HepG2 (cell line): Measurements from ENCODE around the gene CELF5. TPM values are rescaled to one million over a fixed set of nuclear protein-coding genes. Genes with fewer than 3 reads are reported as not detected.

Source experiments
- AFF4 ChIP-seq: sonication (generic); formaldehyde crosslinking; IDR thresholded peaks from 2 replicates; pipeline ENCODE4 v1.4.0; 2020; ENCODE audit warnings: missing genetic modification reagents
- ARID2 ChIP-seq: sonication (generic); formaldehyde crosslinking; IDR thresholded peaks from 2 replicates; pipeline ENCODE4 v1.8.1; 2022; ENCODE audit warnings: mild to moderate bottlenecking, missing genetic modification reagents, borderline replicate concordance
- CENPX ChIP-seq: sonication (generic); formaldehyde crosslinking; IDR thresholded peaks from 2 replicates; pipeline ENCODE4 v1.9.0; 2021; ENCODE audit warnings: mild to moderate bottlenecking, missing genetic modification reagents, moderate library complexity
- NR1H2 ChIP-seq: sonication (generic); formaldehyde crosslinking; IDR thresholded peaks from 2 replicates; pipeline ENCODE4 v1.8.1; 2022; ENCODE audit warnings: low read depth, missing genetic modification reagents, borderline replicate concordance
- PCBP2 ChIP-seq: fragments of 200-400 bp; formaldehyde crosslinking; optimal IDR thresholded peaks from 2 replicates; pipeline ENCODE3; 2018; ENCODE audit warnings: low read length, low read depth; ENCODE audit not compliant: poor library complexity, severe bottlenecking
- SP1 ChIP-seq, 2 experiments: fragments of 450-650 bp in 1 of 2; sonication (generic) in 1 of 2; formaldehyde crosslinking in 1 of 2; IDR thresholded peaks; 2 replicates each; pipeline versions ENCODE4 v1.4.0 to v1.6.1; 2016 to 2020; ENCODE audit warnings: missing genetic modification reagents in 1 of 2
- SP2 ChIP-seq: sonication (generic); formaldehyde crosslinking; IDR thresholded peaks from 2 replicates; pipeline ENCODE4 v1.5.1; 2020; ENCODE audit warnings: mild to moderate bottlenecking, missing genetic modification reagents
- THAP11 ChIP-seq: IDR thresholded peaks from 2 replicates; pipeline ENCODE4 v1.6.1; 2016; ENCODE audit warnings: missing biosample characterization, missing genetic modification reagents
- TP53 ChIP-seq: sonication (generic); formaldehyde crosslinking; conservative IDR thresholded peaks from 2 replicates; pipeline ENCODE4 v1.4.0; 2020; ENCODE audit warnings: missing genetic modification reagents
- ZBTB20 ChIP-seq: sonication (generic); formaldehyde crosslinking; IDR thresholded peaks from 2 replicates; pipeline ENCODE4 v1.8.1; 2023; ENCODE audit warnings: missing genetic modification reagents, low read depth, mild to moderate bottlenecking, borderline replicate concordance
- ZBTB26 ChIP-seq: IDR thresholded peaks from 2 replicates; pipeline ENCODE4 v1.6.1; 2016; ENCODE audit warnings: missing compliant biosample characterization, missing genetic modification reagents, borderline replicate concordance
- ZNF468 ChIP-seq: sonication (generic); formaldehyde crosslinking; IDR thresholded peaks from 2 replicates; pipeline ENCODE4 v1.8.0; 2022; ENCODE audit warnings: mild to moderate bottlenecking, moderate library complexity, missing genetic modification reagents
- ZNF713 ChIP-seq: sonication (generic); formaldehyde crosslinking; IDR thresholded peaks from 2 replicates; pipeline ENCODE4 v1.4.0; 2020; ENCODE audit warnings: mild to moderate bottlenecking, missing genetic modification reagents
- ZSCAN25 ChIP-seq: sonication (generic); formaldehyde crosslinking; IDR thresholded peaks from 2 replicates; pipeline ENCODE4 v1.8.0; 2022; ENCODE audit warnings: mild to moderate bottlenecking, missing genetic modification reagents
- polyA plus RNA-seq, 8 experiments: library from polyadenylated mRNA; depleted of rRNA in 3 of 8; stranded (reverse) in 7 of 8; unstranded in 1 of 8; fragments of >200 nt; fragmentation: Illumina TruSeq in 4 of 8; extraction: Trizol in 4 of 8; gene quantifications; 2 replicates each; pipeline versions ENCODE4 v1.2.1 to v1.2.3, GENCODE V29; 2011 to 2016; ENCODE audit warnings: low read depth in 4 of 8, missing spikeins in 1 of 8, mixed read lengths in 1 of 8; ENCODE audit not compliant: insufficient read depth in 1 of 8
- total RNA-seq, 5 experiments: library from RNA; depleted of rRNA; stranded (reverse); fragments of >200 nt; fragmentation: Illumina TruSeq; extraction: Trizol; gene quantifications; 2 replicates each; pipeline ENCODE4 v1.2.3, GENCODE V29; 2016; ENCODE audit warnings: low read depth in 1 of 5
- TF ChIP-seq, protein P1 (sequence below): sonication (generic); formaldehyde crosslinking; IDR thresholded peaks from 2 replicates; pipeline ENCODE4 v1.5.0; 2020; ENCODE audit warnings: mild to moderate bottlenecking, missing genetic modification reagents
- TF ChIP-seq, protein P2 (sequence below): sonication (generic); formaldehyde crosslinking; IDR thresholded peaks from 2 replicates; pipeline ENCODE4 v1.5.1; 2020; ENCODE audit warnings: mild to moderate bottlenecking, moderate library complexity, missing genetic modification reagents
- TF ChIP-seq, protein P3 (sequence below): sonication (generic); formaldehyde crosslinking; IDR thresholded peaks from 2 replicates; pipeline ENCODE4 v1.4.0; 2020; ENCODE audit warnings: missing genetic modification reagents

The CELF5 gene
- total and polyA plus RNA-seq, 2 of the 13 experiments (the other 11 are each of a cell fraction or from before 2014, with no cell fraction given) = 0.31 to 0.84 TPM

DNA sequence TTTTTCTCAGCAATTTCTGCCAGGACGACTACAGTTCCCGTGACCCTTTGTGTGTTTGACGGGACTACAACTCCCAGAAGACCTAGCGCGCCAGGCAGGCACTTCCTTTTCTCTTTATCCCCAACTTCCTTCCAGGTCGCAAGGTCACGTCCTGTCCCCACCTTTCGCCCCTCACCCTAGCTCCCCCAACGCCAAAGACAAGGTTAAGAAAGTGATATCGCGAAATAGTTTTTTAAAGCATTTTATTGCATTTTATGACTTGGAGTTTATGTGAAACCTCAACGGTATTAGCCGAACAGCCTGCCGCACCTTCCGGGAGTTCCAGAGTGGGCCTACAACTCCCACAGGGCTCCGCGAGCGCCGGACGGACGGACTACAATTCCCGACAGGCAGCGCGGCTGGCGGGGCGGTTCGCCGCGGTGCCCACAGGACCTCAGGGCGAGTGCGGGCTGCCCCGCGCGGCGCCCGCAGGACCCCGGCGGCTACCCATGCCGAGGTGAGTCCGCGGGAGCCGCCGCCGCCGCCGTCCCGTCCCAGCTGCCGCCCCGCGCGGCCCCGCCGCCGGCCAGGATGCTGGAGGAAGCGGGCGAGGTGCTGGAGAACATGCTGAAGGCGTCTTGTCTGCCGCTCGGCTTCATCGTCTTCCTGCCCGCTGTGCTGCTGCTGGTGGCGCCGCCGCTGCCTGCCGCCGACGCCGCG, 38.9 kb upstream of the CELF5 start, which contains the start of gene NCLN (continued):
- TF ChIP-seq, protein P1, sequence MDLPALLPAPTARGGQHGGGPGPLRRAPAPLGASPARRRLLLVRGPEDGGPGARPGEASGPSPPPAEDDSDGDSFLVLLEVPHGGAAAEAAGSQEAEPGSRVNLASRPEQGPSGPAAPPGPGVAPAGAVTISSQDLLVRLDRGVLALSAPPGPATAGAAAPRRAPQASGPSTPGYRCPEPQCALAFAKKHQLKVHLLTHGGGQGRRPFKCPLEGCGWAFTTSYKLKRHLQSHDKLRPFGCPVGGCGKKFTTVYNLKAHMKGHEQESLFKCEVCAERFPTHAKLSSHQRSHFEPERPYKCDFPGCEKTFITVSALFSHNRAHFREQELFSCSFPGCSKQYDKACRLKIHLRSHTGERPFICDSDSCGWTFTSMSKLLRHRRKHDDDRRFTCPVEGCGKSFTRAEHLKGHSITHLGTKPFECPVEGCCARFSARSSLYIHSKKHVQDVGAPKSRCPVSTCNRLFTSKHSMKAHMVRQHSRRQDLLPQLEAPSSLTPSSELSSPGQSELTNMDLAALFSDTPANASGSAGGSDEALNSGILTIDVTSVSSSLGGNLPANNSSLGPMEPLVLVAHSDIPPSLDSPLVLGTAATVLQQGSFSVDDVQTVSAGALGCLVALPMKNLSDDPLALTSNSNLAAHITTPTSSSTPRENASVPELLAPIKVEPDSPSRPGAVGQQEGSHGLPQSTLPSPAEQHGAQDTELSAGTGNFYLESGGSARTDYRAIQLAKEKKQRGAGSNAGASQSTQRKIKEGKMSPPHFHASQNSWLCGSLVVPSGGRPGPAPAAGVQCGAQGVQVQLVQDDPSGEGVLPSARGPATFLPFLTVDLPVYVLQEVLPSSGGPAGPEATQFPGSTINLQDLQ = peak; percentile 76; the same call in 1 of the 2 replicates
- TF ChIP-seq ARID2 = no peak
- no peak for TF ChIP-seq NR1H2 (CRISPR knock-in tag)
- TF ChIP-seq PCBP2 = no peak
- no peak for TF ChIP-seq ZSCAN25 (CRISPR knock-in tag)
- TF ChIP-seq AFF4 (CRISPR knock-in tag) = no peak
- TF ChIP-seq CENPX (CRISPR knock-in tag) = no peak
- TF ChIP-seq SP1 (IDR thresholded peaks at IDR 0.05) = no peak
- TF ChIP-seq SP1 (CRISPR knock-in tag; IDR thresholded peaks at IDR 0.05) = no peak; the same call in 1 of the 2 replicates
- TF ChIP-seq ZNF713 = no peak
- TF ChIP-seq ZBTB26 (CRISPR knock-in tag) = no peak
- TF ChIP-seq SP2 (CRISPR knock-in tag) = no peak; the same call in 1 of the 2 replicates
- peak; percentile 96 for TF ChIP-seq THAP11 (CRISPR knock-in tag)
- TF ChIP-seq ZNF468 (CRISPR knock-in tag) = no peak
- no peak for TF ChIP-seq ZBTB20
- TF ChIP-seq, protein P2, sequence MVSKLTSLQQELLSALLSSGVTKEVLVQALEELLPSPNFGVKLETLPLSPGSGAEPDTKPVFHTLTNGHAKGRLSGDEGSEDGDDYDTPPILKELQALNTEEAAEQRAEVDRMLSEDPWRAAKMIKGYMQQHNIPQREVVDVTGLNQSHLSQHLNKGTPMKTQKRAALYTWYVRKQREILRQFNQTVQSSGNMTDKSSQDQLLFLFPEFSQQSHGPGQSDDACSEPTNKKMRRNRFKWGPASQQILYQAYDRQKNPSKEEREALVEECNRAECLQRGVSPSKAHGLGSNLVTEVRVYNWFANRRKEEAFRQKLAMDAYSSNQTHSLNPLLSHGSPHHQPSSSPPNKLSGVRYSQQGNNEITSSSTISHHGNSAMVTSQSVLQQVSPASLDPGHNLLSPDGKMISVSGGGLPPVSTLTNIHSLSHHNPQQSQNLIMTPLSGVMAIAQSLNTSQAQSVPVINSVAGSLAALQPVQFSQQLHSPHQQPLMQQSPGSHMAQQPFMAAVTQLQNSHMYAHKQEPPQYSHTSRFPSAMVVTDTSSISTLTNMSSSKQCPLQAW (CRISPR knock-in tag) = no peak
- no peak for TF ChIP-seq TP53 (CRISPR knock-in tag)
- TF ChIP-seq, protein P3, sequence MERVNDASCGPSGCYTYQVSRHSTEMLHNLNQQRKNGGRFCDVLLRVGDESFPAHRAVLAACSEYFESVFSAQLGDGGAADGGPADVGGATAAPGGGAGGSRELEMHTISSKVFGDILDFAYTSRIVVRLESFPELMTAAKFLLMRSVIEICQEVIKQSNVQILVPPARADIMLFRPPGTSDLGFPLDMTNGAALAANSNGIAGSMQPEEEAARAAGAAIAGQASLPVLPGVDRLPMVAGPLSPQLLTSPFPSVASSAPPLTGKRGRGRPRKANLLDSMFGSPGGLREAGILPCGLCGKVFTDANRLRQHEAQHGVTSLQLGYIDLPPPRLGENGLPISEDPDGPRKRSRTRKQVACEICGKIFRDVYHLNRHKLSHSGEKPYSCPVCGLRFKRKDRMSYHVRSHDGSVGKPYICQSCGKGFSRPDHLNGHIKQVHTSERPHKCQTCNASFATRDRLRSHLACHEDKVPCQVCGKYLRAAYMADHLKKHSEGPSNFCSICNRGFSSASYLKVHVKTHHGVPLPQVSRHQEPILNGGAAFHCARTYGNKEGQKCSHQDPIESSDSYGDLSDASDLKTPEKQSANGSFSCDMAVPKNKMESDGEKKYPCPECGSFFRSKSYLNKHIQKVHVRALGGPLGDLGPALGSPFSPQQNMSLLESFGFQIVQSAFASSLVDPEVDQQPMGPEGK = peak; percentile 15; the same call in 1 of the 2 replicates
